K562 (cell line): ENCODE data around the gene ENG. TPM values are rescaled to one million over a fixed set of nuclear protein-coding genes. Genes with fewer than 3 reads are reported as not detected.
A peak's percentile ranks its signal among the peaks of the same experiment; 100 is the strongest.

ENCODE experiments used
- CBFB ChIP-seq: sonication (generic); formaldehyde crosslinking; IDR thresholded peaks from 2 replicates; pipeline ENCODE4 v1.4.0; 2020; ENCODE audit warnings: mild to moderate bottlenecking, missing genetic modification reagents
- CEBPZ ChIP-seq: fragments of 150-350 bp; IDR thresholded peaks from 2 replicates; pipeline ENCODE4 v1.6.1; 2014; ENCODE audit warnings: low read depth, mild to moderate bottlenecking, low read length, borderline replicate concordance
- CXXC5 ChIP-seq: fragments of 250-450 bp; sonication (Bioruptor Pico); IDR thresholded peaks from 2 replicates; pipeline ENCODE4 v1.8.0; 2022; ENCODE audit warnings: inconsistent platforms, mild to moderate bottlenecking, moderate library complexity
- DPF2 ChIP-seq: fragments of 450-650 bp; IDR thresholded peaks from 2 replicates; pipeline ENCODE4 v1.6.1; 2016
- E2F6 ChIP-seq, 2 experiments: IDR thresholded peaks; 2 replicates each; pipeline ENCODE4 v1.6.1; 2011; ENCODE audit warnings: borderline replicate concordance in 1 of 2, control low read depth in 1 of 2, low read depth in 1 of 2, low read length in 1 of 2, mild to moderate bottlenecking in 1 of 2, mixed read lengths in 1 of 2, moderate library complexity in 1 of 2; ENCODE audit not compliant: insufficient read depth in 1 of 2, insufficient read length in 1 of 2, poor library complexity in 1 of 2, severe bottlenecking in 1 of 2; ENCODE audit errors: extremely low read depth in 1 of 2
- EGR1 ChIP-seq: fragments of 450-650 bp; conservative IDR thresholded peaks from 2 replicates; pipeline ENCODE4 v1.6.1; 2017; ENCODE audit warnings: mild to moderate bottlenecking
- ESRRA ChIP-seq: fragments of 450-650 bp; IDR thresholded peaks from 2 replicates; pipeline ENCODE4 v1.6.1; 2014; ENCODE audit warnings: low read depth, mild to moderate bottlenecking, moderate library complexity, borderline replicate concordance
- HDAC1 ChIP-seq, 2 experiments: fragments of 450-650 bp; IDR thresholded peaks; 2 replicates each; pipeline ENCODE4 v1.6.1; 2016 to 2017; ENCODE audit warnings: inconsistent platforms in 1 of 2, mild to moderate bottlenecking in 1 of 2, moderate library complexity in 1 of 2
- KLF6 ChIP-seq: fragments of 250-450 bp; sonication (Bioruptor Pico); IDR thresholded peaks from 2 replicates; pipeline ENCODE4 v1.4.0; 2020; ENCODE audit warnings: mild to moderate bottlenecking, moderate library complexity, borderline replicate concordance
- L3MBTL2 ChIP-seq: fragments of 450-650 bp; IDR thresholded peaks from 2 replicates; pipeline ENCODE4 v1.6.1; 2016; ENCODE audit warnings: mild to moderate bottlenecking, moderate library complexity
- MYC ChIP-seq, 2 experiments: fragments of 250-450 bp in 1 of 2; sonication (Bioruptor Pico) in 1 of 2; IDR thresholded peaks; 2 replicates each; pipeline versions ENCODE4 v1.5.1 to v1.6.1; 2012 to 2021; ENCODE audit warnings: low read depth in 2 of 2, borderline replicate concordance in 1 of 2, improper control_type of control experiment in 1 of 2, low read length in 1 of 2, mild to moderate bottlenecking in 1 of 2, moderate library complexity in 1 of 2
- NR2F6 ChIP-seq: fragments of 450-650 bp; formaldehyde crosslinking; IDR thresholded peaks from 2 replicates; pipeline ENCODE4 v1.4.0; 2020; ENCODE audit warnings: mild to moderate bottlenecking
- PREB ChIP-seq: sonication (generic); formaldehyde crosslinking; IDR thresholded peaks from 2 replicates; pipeline ENCODE4 v1.8.1; 2023; ENCODE audit warnings: mild to moderate bottlenecking, missing genetic modification reagents
- TFAP4 ChIP-seq: sonication (generic); formaldehyde crosslinking; IDR thresholded peaks from 2 replicates; pipeline ENCODE4 v1.8.0; 2022; ENCODE audit warnings: missing genetic modification reagents, mild to moderate bottlenecking, moderate library complexity, borderline replicate concordance
- THRA ChIP-seq: fragments of 450-650 bp; IDR thresholded peaks from 2 replicates; pipeline ENCODE4 v1.6.1; 2017; ENCODE audit warnings: mild to moderate bottlenecking, moderate library complexity
- ZNF263 ChIP-seq: sonication (generic); formaldehyde crosslinking; IDR thresholded peaks from 2 replicates; pipeline ENCODE4 v1.8.0; 2022; ENCODE audit warnings: mild to moderate bottlenecking, missing genetic modification reagents, borderline replicate concordance
- ZZZ3 ChIP-seq: fragments of 450-650 bp; IDR thresholded peaks from 2 replicates; pipeline ENCODE4 v1.6.1; 2016; ENCODE audit warnings: antibody characterized with exemption, mild to moderate bottlenecking, moderate library complexity
- polyA plus RNA-seq, 8 experiments: library from polyadenylated mRNA; depleted of rRNA in 4 of 8; stranded (reverse) in 5 of 8; unstranded in 3 of 8; fragments of >200 nt; fragmentation: Nextera tagmentation in 2 of 8; fragmentation: Illumina TruSeq in 1 of 8; extraction: Ambion mirVana in 2 of 8; extraction: Trizol in 1 of 8; gene quantifications; 2 replicates each; pipeline versions ENCODE4 v1.2.1 to v1.2.3, GENCODE V29; 2011 to 2014; ENCODE audit warnings: inconsistent platforms in 1 of 8, missing spikeins in 1 of 8
- total RNA-seq, 7 experiments: library from RNA; depleted of rRNA in 6 of 7; stranded (reverse); fragments of >200 nt in 6 of 7; fragmentation: Illumina TruSeq in 2 of 7; extraction: Trizol in 2 of 7; gene quantifications; 2 replicates each; pipeline versions ENCODE4 v1.2.1 to v1.2.3, GENCODE V29; 2011 to 2021; ENCODE audit warnings: low replicate concordance in 1 of 7

ENG gene
- total and polyA plus RNA-seq, 9 of the 15 experiments (the other 6 are each of a cell fraction or from before 2014, with no cell fraction given) = 0.04 to 0.40 (median 0.14) TPM; not detected in 1

GRCh38 chr9:127825319-127826051 lies 29.0 kb downstream of the ENG start (continued):
- TF ChIP-seq E2F6 (IDR thresholded peaks at IDR 0.05; ENCODE audit: borderline replicate concordance in 1 of 2, extremely low read depth in 1 of 2, insufficient read depth in 1 of 2, insufficient read length in 1 of 2, low read depth in 1 of 2, low read length in 1 of 2, poor library complexity in 1 of 2, severe bottlenecking in 1 of 2) (peak in 1 of 2 experiments; percentile 27), CBFB (CRISPR knock-in tag) (no peak), PREB (CRISPR knock-in tag) (no peak), CXXC5 (CRISPR knock-in tag) (peak; percentile 72), ZZZ3 (no peak), CEBPZ (no peak), DPF2 (0 out of 2 replicates have a peak, but pooled peaks have one; percentile 11), L3MBTL2 (peak; percentile 56; the same call in 1 of the 2 replicates), MYC (IDR thresholded peaks at IDR 0.05; ENCODE audit: low read depth, low read length) (peak; percentile 64), MYC (CRISPR knock-in tag; IDR thresholded peaks at IDR 0.05; ENCODE audit: borderline replicate concordance, low read depth) (no peak), THRA (no peak), ESRRA (no peak; the same call in 1 of the 2 replicates), ZNF263 (peak; percentile 66; the same call in 1 of the 2 replicates), KLF6 (no peak), HDAC1 (IDR thresholded peaks at IDR 0.05) (peak in 1 of 2 experiments; percentile 28; a peak in 1 of 4 replicates), EGR1 (no peak), TFAP4 (CRISPR knock-in tag) (0 out of 2 replicates have a peak, but pooled peaks have one; percentile 11), NR2F6 (CRISPR knock-in tag) (no peak)
